DMS53 (cell line): ENCODE results near the gene RTL1.

Experiments used
- DNase-seq: peaks from one replicate; lab custom pipeline; 2025; lab: John Stamatoyannopoulos, UW

The RTL1 gene

GRCh38 chr14:100903672-100904185 lies at the start of gene RTL1:
TSS of gene RTL1 (minus strand) at chr14:100903722. CDS start at chr14:100884788, 18,934 bp downstream.
- no peak for DNase-seq

GRCh38 chr14:100950024-100950423 lies 46.5 kb upstream of the RTL1 start:
- no peak for DNase-seq

- DNase-seq, result no peak
Observed at GRCh38 chr14:100944052-100944451, 40.5 kb upstream of the RTL1 start.

- DNase-seq, result no peak
Observed at GRCh38 chr14:100930270-100930669, 26.7 kb upstream of the RTL1 start.

GRCh38 chr14:100915560-100915959 lies 12.0 kb upstream of the RTL1 start:
- DNase-seq, result no peak

GRCh38 chr14:100914597-100915021 lies 11.1 kb upstream of the RTL1 start:
- DNase-seq, result no peak

- no peak for DNase-seq
Observed at GRCh38 chr14:100911665-100912316, 8.3 kb upstream of the RTL1 start.

- no peak for DNase-seq
Observed at GRCh38 chr14:100910888-100911664, 7.6 kb upstream of the RTL1 start.

GRCh38 chr14:100909439-100909838 lies 5.9 kb upstream of the RTL1 start:
- no peak for DNase-seq

- no peak for DNase-seq
Observed at GRCh38 chr14:100907240-100907639, 3.7 kb upstream of the RTL1 start.

GRCh38 chr14:100906420-100906819 lies 2.9 kb upstream of the RTL1 start:
- DNase-seq, result no peak

- DNase-seq, result no peak
Observed at GRCh38 chr14:100905166-100905565, 1.6 kb upstream of the RTL1 start.

GRCh38 chr14:100904307-100905087 lies 975 bp upstream of the RTL1 start:
- DNase-seq, result no peak

GRCh38 chr14:100903134-100903468 lies 421 bp downstream of the RTL1 start:
- no peak for DNase-seq

GRCh38 chr14:100902295-100903133 lies 1.0 kb downstream of the RTL1 start:
- DNase-seq, result no peak

- no peak for DNase-seq
Observed at GRCh38 chr14:100901391-100902183, 1.9 kb downstream of the RTL1 start.

- DNase-seq, result peak; percentile 11
Observed at GRCh38 chr14:100900837-100901390, 2.6 kb downstream of the RTL1 start.

- DNase-seq, result no peak
Observed at GRCh38 chr14:100899884-100900771, 3.4 kb downstream of the RTL1 start.
